Measurements from ENCODE around the gene RAD21L1. TPM values are rescaled to one million over a fixed set of nuclear protein-coding genes. Genes with fewer than 3 reads are reported as not detected.

Gene RAD21L1
- total RNA-seq, 1 donor from 2014 or later = not detected

DNA sequence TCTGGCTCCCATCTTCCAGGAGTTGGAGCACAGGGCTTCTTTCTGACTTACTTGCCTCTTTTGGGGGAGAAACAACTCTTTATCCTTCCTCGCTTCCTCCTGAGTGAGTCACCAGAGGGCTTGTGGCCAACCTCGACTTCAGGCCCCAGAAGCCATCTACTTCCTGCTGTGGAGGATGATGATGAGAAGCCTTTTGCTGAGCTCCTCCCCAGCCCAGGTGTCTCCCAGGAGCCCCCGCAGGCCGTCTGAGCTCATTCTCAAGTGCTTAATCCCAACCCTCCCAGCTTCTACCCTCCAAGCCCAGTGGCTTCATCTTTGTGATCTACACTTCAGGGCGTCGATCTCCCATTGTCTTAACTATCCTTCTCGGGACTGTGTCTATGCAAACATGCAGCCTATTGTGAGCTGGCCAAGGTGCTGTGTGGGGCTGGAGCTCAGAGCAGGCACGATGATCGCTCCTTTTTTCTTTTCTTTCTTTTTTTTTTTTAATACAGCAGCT lies 75.2 kb downstream of the RAD21L1 start:
- Histone ChIP-seq H3K36me3 (no peaks in the 10 kb centered on the region), H3K27me3 (no peaks in the 10 kb centered on the region), H3K27ac (no peak overlapping the region), H3K4me3 (no peak overlapping the region), H3K9me3 (no peaks in the 10 kb centered on the region), H3K4me1 (no peaks in the 10 kb centered on the region)
- TF ChIP-seq POLR2A (IDR thresholded peaks at IDR 0.05) (no peak), POLR2AphosphoS5 (IDR thresholded peaks at IDR 0.05; ENCODE audit: insufficient read depth in 1 of 2, low read depth in 1 of 2) (no peak), CTCF (IDR thresholded peaks at IDR 0.05) (no peak)
- intact Hi-C loops (cut with DNase I) = no loop called here
- DNase-seq (ENCODE audit: extremely low spot score in 2 of 2) = no peak

DNA sequence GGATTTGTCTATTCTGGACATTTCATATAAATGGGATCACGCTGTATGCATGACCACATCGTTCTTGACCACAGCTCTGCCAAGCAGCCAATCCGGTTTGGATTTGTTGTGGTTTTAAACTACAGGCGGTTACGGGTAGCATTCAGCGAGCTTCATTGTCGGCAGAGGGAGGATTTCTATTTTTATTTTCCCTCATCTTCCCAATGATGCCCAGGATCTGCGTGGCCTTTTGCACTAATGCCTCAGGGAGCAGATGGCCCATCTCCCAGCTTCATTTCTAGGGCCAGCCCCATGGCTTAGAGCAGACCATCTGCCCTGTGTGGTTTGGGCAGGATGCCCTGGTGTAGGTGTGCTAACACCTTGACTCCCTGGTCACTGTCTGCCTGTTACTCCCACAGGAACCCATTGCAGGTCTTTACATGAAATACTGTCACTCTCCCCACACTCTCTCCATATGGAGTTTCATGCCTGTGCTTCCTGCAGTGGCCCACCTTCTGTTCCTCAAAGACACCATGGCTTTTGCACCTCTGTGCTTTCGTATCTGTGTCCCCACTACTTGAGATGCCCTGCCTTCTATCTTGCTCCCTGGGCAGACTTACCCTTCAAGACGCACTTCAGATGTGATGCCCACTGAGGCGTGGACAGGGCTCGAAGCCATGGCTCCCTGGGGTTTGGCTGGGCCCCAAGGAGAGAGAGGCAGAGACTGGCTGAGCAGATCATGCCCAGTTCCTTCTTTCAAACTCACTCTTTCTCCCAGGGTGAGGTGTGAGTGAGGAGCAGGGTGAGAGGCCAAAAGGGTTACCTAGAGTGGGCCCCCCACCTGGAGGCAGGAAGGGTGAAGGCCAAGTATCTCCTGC lies 77.1 kb downstream of the RAD21L1 start:
- Histone ChIP-seq H3K4me3 (no peak overlapping the region), H3K9me3 (no peaks in the 10 kb centered on the region), H3K27me3 (no peaks in the 10 kb centered on the region), H3K27ac (no peak overlapping the region), H3K36me3 (no peaks in the 10 kb centered on the region), H3K4me1 (no peaks in the 10 kb centered on the region)
- intact Hi-C loops (cut with DNase I) = no loop called here
- DNase-seq (ENCODE audit: extremely low spot score in 2 of 2) = no peak
- TF ChIP-seq CTCF (IDR thresholded peaks at IDR 0.05) (no peak), POLR2A (IDR thresholded peaks at IDR 0.05) (no peak)

- Histone ChIP-seq H3K9me3 (no peaks in the 10 kb centered on the region), H3K4me3 (no peak overlapping the region), H3K4me1 (no peaks in the 10 kb centered on the region), H3K36me3 (no peaks in the 10 kb centered on the region), H3K27ac (no peak overlapping the region), H3K27me3 (no peaks in the 10 kb centered on the region)
- no peak for TF ChIP-seq CTCF (IDR thresholded peaks at IDR 0.05)
- no peak for TF ChIP-seq POLR2AphosphoS5 (IDR thresholded peaks at IDR 0.05; ENCODE audit: insufficient read depth in 1 of 2, low read depth in 1 of 2)
- TF ChIP-seq POLR2A (IDR thresholded peaks at IDR 0.05) = no peak
- no peak for DNase-seq (ENCODE audit: extremely low spot score in 2 of 2)
- intact Hi-C loops (cut with DNase I) = loop anchor here (5.0 kb wide), 1 partner anchor 142 kb away; no protein-coding TSS in a partner anchor
These were observed 79.1 kb downstream of the RAD21L1 start for GRCh38 chr20:1304710-1305515.

Other genes with a start within 250 kb of the RAD21L1 start
- not detected for gene RSPO4, start 223.7 kb upstream of the RAD21L1 start, total RNA-seq
- gene PSMF1, start 107.4 kb upstream of the RAD21L1 start, total RNA-seq = 52.8 TPM
- 4.2 TPM for gene TMEM74B, start 41.1 kb upstream of the RAD21L1 start, total RNA-seq
- gene C20orf202, start 22.6 kb upstream of the RAD21L1 start, total RNA-seq = not detected
- gene SNPH, start 40.2 kb downstream of the RAD21L1 start, total RNA-seq = 6.4 TPM
- gene SDCBP2, start 103.1 kb downstream of the RAD21L1 start, total RNA-seq = 43.5 TPM
- gene FKBP1A, start 167.0 kb downstream of the RAD21L1 start, total RNA-seq = 212 TPM
- gene NSFL1C, start 240.8 kb downstream of the RAD21L1 start, total RNA-seq = 53.8 TPM